ENCODE results near the gene MRPL9.
"Not testable (repeated sequence)": the region's sequence is repeated elsewhere in the genome, so short reads cannot be mapped to it uniquely, and the experiment has no call there.

MRPL9 gene

GRCh38 chr1:151801310-151801820 is 38.1 kb upstream of the MRPL9 start:
- ATAC-seq (replicated peaks) (no peak), DNase-seq (no peak)
- Mint-ChIP-seq H3K4me1 (ENCODE audit: low read depth in 2 of 2) (peaks cover 18 to 42% of the 10 kb centered on the region in 2 donors), H3K4me3 (no peak overlapping the region), H3K36me3 (ENCODE audit: insufficient read depth) (peaks cover 3% of the 10 kb centered on the region), H3K9me3 (no peaks in the 10 kb centered on the region), H3K27me3 (no peaks in the 10 kb centered on the region), H3K27ac (peak overlapping the region in 1 of 2 donors; percentile 60)

DNA sequence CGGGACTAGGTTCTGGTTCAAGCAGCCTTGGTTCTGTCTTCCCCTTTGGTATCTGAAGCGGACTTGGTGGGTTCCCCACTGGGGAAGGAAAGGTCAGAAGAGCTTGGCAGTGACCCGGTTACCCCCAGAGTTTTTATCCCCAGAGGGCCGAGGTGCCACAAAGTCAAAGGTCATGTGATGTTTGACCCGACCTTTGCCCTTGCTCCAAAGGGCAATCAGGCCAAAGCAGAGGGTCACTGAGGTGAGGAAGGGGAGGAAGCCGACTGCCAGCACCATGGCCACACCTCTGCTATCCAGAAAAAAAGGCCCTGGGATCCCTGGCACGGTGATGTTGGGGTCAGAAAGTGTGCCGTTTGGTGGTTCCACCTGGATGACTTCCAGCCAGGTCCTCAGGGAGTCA is 37.5 kb upstream of the MRPL9 start:
- no peaks in the 10 kb centered on the region for H3K9me3 Mint-ChIP-seq
- H3K27me3 Mint-ChIP-seq, result no peaks in the 10 kb centered on the region
- H3K27ac Mint-ChIP-seq, result peak overlapping the region; percentile 22 to 82
- no peak for DNase-seq
- no peak for ATAC-seq (replicated peaks)
- peaks cover 3% of the 10 kb centered on the region for H3K36me3 Mint-ChIP-seq (ENCODE audit: insufficient read depth)
- peak overlapping the region; percentile 25 to 67 for H3K4me3 Mint-ChIP-seq
- peaks cover 18 to 38% of the 10 kb centered on the region in 2 donors for H3K4me1 Mint-ChIP-seq (ENCODE audit: low read depth in 2 of 2)

DNA sequence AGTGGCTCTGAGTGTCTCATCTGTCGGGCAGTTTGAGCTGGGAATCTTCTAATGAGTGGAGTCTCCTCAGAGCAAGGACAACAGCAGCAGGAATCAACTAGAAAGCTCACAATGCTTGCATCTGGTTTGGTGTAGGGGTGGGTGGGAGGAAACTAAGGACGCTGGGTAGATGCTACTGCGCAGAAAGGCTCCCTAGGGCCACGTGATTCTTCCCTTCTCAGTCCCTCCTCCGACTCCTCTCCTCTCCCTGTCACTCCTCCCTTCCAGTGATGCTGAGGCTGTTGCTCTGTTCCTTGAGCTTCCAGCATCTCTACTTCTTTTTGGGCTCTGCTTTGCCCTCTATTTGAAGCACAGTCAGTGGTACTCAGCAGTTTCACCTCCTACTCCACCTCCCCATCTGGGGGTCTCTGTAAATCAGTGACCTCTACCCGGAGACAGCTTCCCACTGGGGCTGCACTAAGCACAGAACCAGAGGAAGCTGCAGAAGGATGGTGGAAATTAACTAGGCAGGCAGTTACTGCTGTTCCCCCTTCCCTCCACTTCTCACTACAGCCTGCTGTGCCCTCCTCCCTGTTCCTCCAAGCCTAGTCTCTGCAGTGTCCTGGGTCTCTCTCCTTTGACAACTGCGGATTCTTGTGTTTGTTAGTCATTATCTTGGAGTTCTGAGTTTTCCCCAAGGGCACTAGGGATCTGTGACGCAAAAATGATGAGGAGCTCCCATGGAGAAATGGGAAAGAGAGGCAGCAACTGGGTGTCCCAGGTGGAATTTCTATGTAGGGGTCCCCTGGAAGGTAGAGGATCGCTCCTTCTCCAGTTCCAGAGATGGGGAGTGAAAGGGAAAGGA is 36.1 kb upstream of the MRPL9 start:
- H3K9me3 Mint-ChIP-seq, result no peaks in the 10 kb centered on the region

DNA sequence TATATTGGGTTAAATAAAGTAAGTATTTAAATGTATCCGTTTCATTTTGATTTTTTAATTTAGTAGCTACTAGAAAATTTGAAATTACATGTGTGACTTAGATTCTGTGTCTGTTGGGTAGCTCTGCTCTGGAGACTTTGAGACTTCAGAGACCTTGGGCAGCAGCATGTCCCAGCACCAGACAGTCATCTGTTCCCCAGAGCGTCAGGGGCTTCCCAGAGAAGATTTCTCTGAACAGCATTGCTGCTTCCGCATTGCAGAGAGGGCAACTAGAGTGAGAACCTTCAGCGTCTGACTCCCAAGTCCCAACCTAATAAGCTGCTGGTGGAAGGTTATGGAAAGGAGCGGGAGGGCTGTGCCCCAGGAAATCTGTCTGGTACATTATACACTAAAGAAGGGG is 35.3 kb upstream of the MRPL9 start:
- H3K4me3 Mint-ChIP-seq, result no peak overlapping the region
- peaks cover 4% of the 10 kb centered on the region for H3K36me3 Mint-ChIP-seq (ENCODE audit: insufficient read depth)
- no peaks in the 10 kb centered on the region for H3K9me3 Mint-ChIP-seq
- no peaks in the 10 kb centered on the region for H3K27me3 Mint-ChIP-seq
- no peak for DNase-seq
- no peak overlapping the region for H3K27ac Mint-ChIP-seq
- no peak for ATAC-seq (replicated peaks)
- peaks cover 18 to 28% of the 10 kb centered on the region in 2 donors for H3K4me1 Mint-ChIP-seq (ENCODE audit: low read depth in 2 of 2)

More for the DNA sequence above, 36.1 kb upstream of the MRPL9 start:
- peaks cover 3% of the 10 kb centered on the region for H3K36me3 Mint-ChIP-seq (ENCODE audit: insufficient read depth)
- ATAC-seq (replicated peaks), result no peak
- peak overlapping the region in 1 of 2 donors; percentile 17 for H3K27ac Mint-ChIP-seq
- peaks cover 18 to 32% of the 10 kb centered on the region in 2 donors for H3K4me1 Mint-ChIP-seq (ENCODE audit: low read depth in 2 of 2)
- no peak for DNase-seq
- H3K27me3 Mint-ChIP-seq, result no peaks in the 10 kb centered on the region
- H3K4me3 Mint-ChIP-seq, result peak overlapping the region in 1 of 2 donors; percentile 67

GRCh38 chr1:151790940-151791651 is 27.8 kb upstream of the MRPL9 start:
- H3K27ac Mint-ChIP-seq, result peak overlapping the region; percentile 88 to 89
- no peak for DNase-seq
- no peaks in the 10 kb centered on the region for H3K27me3 Mint-ChIP-seq
- ATAC-seq (replicated peaks), result no peak
- H3K4me1 Mint-ChIP-seq (ENCODE audit: low read depth in 2 of 2), result peaks cover 16 to 32% of the 10 kb centered on the region in 2 donors
- peaks cover 19% of the 10 kb centered on the region for H3K36me3 Mint-ChIP-seq (ENCODE audit: insufficient read depth)
- H3K9me3 Mint-ChIP-seq, result no peaks in the 10 kb centered on the region
- peak overlapping the region; percentile 98 to 99 for H3K4me3 Mint-ChIP-seq

GRCh38 chr1:151790071-151790939 is 27.0 kb upstream of the MRPL9 start, which contains the start of gene TDRKH:
Gene TDRKH, minus strand, starts transcription at chr1:151790500. Its CDS starts 7,478 bp downstream, at chr1:151783022.
- peak within 1 kb of the TSS; percentile 98 to 99 for H3K4me3 Mint-ChIP-seq
- peaks cover 19% of the 10 kb centered on the region for H3K36me3 Mint-ChIP-seq (ENCODE audit: insufficient read depth)
- DNase-seq (peak; percentile 95 to 97 (median 95)), ATAC-seq (replicated peaks) (peak; percentile 92)
- H3K4me1 Mint-ChIP-seq (ENCODE audit: low read depth in 2 of 2), result peaks cover 16 to 32% of the 10 kb centered on the region in 2 donors
- H3K9me3 Mint-ChIP-seq, result no peaks in the 10 kb centered on the region
- H3K27ac Mint-ChIP-seq, result peak within 1 kb of the TSS; percentile 88 to 89
- H3K27me3 Mint-ChIP-seq, result no peaks in the 10 kb centered on the region

GRCh38 chr1:151787689-151788088 is 24.4 kb upstream of the MRPL9 start:
- no peak overlapping the region for H3K4me3 Mint-ChIP-seq
- no peak overlapping the region for H3K27ac Mint-ChIP-seq
- H3K9me3 Mint-ChIP-seq, result no peaks in the 10 kb centered on the region
- ATAC-seq (replicated peaks) (no peak), DNase-seq (no peak)
- peaks cover 15% of the 10 kb centered on the region for H3K36me3 Mint-ChIP-seq (ENCODE audit: insufficient read depth)
- no peaks in the 10 kb centered on the region for H3K27me3 Mint-ChIP-seq
- H3K4me1 Mint-ChIP-seq (ENCODE audit: low read depth in 2 of 2), result peaks cover 16 to 32% of the 10 kb centered on the region in 2 donors

GRCh38 chr1:151783796-151784195 is 20.5 kb upstream of the MRPL9 start:
- H3K4me3 Mint-ChIP-seq, result no peak overlapping the region
- ATAC-seq (replicated peaks) (no peak), DNase-seq (no peak)
- peaks cover 0 to 3% of the 10 kb centered on the region in 2 donors for H3K4me1 Mint-ChIP-seq (ENCODE audit: low read depth in 2 of 2)
- H3K27ac Mint-ChIP-seq, result no peak overlapping the region
- H3K27me3 Mint-ChIP-seq, result no peaks in the 10 kb centered on the region
- peaks cover 5% of the 10 kb centered on the region for H3K36me3 Mint-ChIP-seq (ENCODE audit: insufficient read depth)
- no peaks in the 10 kb centered on the region for H3K9me3 Mint-ChIP-seq

- H3K36me3 Mint-ChIP-seq (ENCODE audit: insufficient read depth), result peaks cover 13% of the 10 kb centered on the region
- ATAC-seq (replicated peaks), result no peak
- no peak for DNase-seq
- H3K9me3 Mint-ChIP-seq, result no peaks in the 10 kb centered on the region
- H3K4me3 Mint-ChIP-seq, result no peak overlapping the region
- no peak overlapping the region for H3K27ac Mint-ChIP-seq
- H3K4me1 Mint-ChIP-seq (ENCODE audit: low read depth in 2 of 2), result no peaks in the 10 kb centered on the region
- H3K27me3 Mint-ChIP-seq, result no peaks in the 10 kb centered on the region
Observed at GRCh38 chr1:151782741-151783140, 19.4 kb upstream of the MRPL9 start.

- not testable (repeated sequence) for ATAC-seq (replicated peaks); H3K4me3 Mint-ChIP-seq; H3K9me3 Mint-ChIP-seq; H3K4me1 Mint-ChIP-seq (ENCODE audit: low read depth in 2 of 2); DNase-seq; H3K27me3 Mint-ChIP-seq; H3K27ac Mint-ChIP-seq
- H3K36me3 Mint-ChIP-seq (ENCODE audit: insufficient read depth), result peaks cover 15% of the 10 kb centered on the region
Observed at GRCh38 chr1:151782026-151782425, 18.7 kb upstream of the MRPL9 start.

DNA sequence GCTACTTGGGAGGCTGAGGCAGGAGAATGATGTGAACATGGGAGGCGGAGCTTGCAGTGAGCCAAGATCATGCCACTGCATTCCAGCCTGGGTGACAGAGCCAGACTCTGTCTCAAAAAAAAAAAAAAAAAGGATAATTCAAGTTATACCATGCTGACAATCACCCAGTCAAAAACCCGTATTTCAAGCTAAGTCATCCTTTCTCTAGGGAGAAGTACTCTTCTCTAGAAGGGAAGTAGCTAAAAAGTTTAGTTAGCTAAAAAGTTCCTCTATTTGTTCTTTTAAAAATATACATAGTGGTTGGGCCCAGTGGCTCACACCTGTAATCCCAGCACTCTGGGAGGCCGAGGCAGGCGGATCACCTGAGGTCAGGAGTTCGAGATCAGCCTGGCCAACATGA is 17.4 kb upstream of the MRPL9 start:
- H3K4me3 Mint-ChIP-seq; DNase-seq; H3K9me3 Mint-ChIP-seq; H3K27ac Mint-ChIP-seq; H3K27me3 Mint-ChIP-seq; H3K4me1 Mint-ChIP-seq (ENCODE audit: low read depth in 2 of 2); ATAC-seq (replicated peaks): not testable (repeated sequence)
- H3K36me3 Mint-ChIP-seq (ENCODE audit: insufficient read depth), result peaks cover 20% of the 10 kb centered on the region

GRCh38 chr1:151779852-151780251 is 16.6 kb upstream of the MRPL9 start:
- Mint-ChIP-seq H3K4me3 (no peak overlapping the region), H3K27ac (no peak overlapping the region), H3K9me3 (no peaks in the 10 kb centered on the region), H3K36me3 (ENCODE audit: insufficient read depth) (peaks cover 27% of the 10 kb centered on the region), H3K4me1 (ENCODE audit: low read depth in 2 of 2) (no peaks in the 10 kb centered on the region), H3K27me3 (no peaks in the 10 kb centered on the region)
- DNase-seq (no peak), ATAC-seq (replicated peaks) (no peak)

GRCh38 chr1:151777317-151777716 is 14.0 kb upstream of the MRPL9 start:
- no peak for DNase-seq
- no peak for ATAC-seq (replicated peaks)

More at GRCh38 chr1:151777317-151777716, 14.0 kb upstream of the MRPL9 start:
- H3K4me1 Mint-ChIP-seq (ENCODE audit: low read depth in 2 of 2), result no peaks in the 10 kb centered on the region
- H3K27ac Mint-ChIP-seq, result no peak overlapping the region
- H3K9me3 Mint-ChIP-seq, result no peaks in the 10 kb centered on the region
- H3K4me3 Mint-ChIP-seq, result no peak overlapping the region
- no peaks in the 10 kb centered on the region for H3K27me3 Mint-ChIP-seq
- peaks cover 31% of the 10 kb centered on the region for H3K36me3 Mint-ChIP-seq (ENCODE audit: insufficient read depth)
